ENCODE measurements around the gene TMEM38B. TPM values are rescaled to one million over a fixed set of nuclear protein-coding genes. Genes with fewer than 3 reads are reported as not detected.

The TMEM38B gene
- total and polyA plus RNA-seq, 2 of the 8 experiments (the other 6 are each of a cell fraction or from before 2014, with no cell fraction given), result 10.6 to 12.4 TPM

DNA sequence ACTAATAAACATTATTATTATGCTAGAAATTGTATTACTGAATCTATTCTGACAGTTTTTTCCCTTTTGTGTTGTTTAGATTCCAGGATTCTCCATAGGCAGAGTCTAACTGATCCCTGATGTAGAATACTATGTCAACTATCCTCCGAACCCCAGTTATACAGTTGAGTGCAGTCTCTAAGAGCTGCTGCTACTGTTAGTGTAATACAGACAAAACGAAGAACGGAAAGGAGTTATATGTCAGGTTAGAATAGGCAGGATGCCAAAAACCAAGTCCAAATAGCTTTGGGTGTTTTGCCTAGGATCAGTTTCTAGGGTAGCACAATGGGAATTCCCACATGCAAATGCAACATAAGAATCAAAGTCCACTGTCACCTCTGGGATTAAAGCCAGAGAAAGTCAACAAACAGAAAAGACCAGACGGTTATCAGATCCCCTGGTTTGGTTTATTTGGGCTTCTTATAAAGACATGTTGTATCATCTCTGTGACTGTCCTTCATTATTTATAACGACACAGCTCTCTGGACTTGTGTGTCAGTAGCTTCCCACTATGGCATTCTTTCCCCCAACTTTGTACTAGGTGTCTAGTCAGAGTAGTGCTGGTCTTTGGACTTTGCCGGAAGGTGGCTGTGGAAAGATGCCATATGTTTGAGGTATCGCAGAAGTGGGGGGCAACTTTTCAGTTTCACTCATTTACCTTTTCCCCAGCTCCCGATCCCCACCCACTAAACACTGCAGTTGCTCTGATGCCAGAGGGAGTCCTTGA is 14.9 kb upstream of the TMEM38B start (continued):
- no peak for TF ChIP-seq KDM5A (IDR thresholded peaks at IDR 0.05; ENCODE audit: low read length)
